Measurements from ENCODE around the gene KANSL1. TPM values are rescaled to one million over a fixed set of nuclear protein-coding genes. Genes with fewer than 3 reads are reported as not detected.

KANSL1 gene
- total RNA-seq, 1 experiment from 2014 or later: 47.6 TPM

Other genes starting within 250 kb of the KANSL1 start
- gene STH, start 194.2 kb downstream of the KANSL1 start, total RNA-seq (2014; rRNA removed): not detected in 2 replicates
- 1.1 and 2.4 TPM in 2 replicates for gene LRRC37A, start 101.7 kb upstream of the KANSL1 start, total RNA-seq (2014; rRNA removed)
- 1.8 and 11.1 TPM in 2 replicates for gene ARL17B, start 168.3 kb upstream of the KANSL1 start, total RNA-seq (2014; rRNA removed)

Measured in PC-3 (cell line).